Measurements from ENCODE around the gene EVX2.

Gene EVX2

DNA sequence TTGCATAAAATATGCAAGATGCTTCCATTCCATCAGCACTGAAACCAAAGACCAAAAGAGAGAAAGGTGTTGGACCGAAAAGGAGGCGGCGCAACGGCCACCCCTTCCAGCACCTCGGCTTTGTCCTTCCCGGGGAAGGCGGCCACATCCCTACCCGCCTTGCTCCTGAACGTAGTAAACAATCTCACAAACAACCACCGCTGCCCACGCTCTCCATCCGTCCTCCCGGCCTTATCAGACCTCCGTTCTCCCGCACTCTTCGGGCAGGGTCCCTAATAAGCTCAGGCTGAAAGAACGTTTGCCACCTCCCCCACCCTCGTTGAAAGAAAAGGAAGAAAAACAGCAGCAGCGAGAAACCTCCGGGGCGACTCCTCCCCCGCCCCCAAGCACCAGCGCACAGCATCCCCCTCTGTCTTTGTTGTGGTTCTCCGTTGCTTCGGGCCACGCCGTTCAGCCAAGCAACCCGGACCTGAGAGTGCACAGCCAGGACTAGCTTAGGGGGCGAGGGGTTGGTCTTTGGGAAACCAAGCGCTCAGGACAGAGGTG is 4.4 kb downstream of the EVX2 start:
- TF ChIP-seq SUZ12 (IDR thresholded peaks at IDR 0.05; ENCODE audit: extremely low read depth, insufficient read depth, insufficient read length): no peak
- TF ChIP-seq ZNF274 (IDR thresholded peaks at IDR 0.05; ENCODE audit: low read depth, low read length): no peak
- no peak for TF ChIP-seq YY1 (IDR thresholded peaks at IDR 0.05; ENCODE audit: insufficient read depth, insufficient read length)
- Histone ChIP-seq H3K36me3 (ENCODE audit: insufficient read depth, insufficient read length, low read length) (no peaks in the 10 kb centered on the region), H3K4me1 (ENCODE audit: insufficient read depth, insufficient read length) (no peaks in the 10 kb centered on the region), H3K27me3 (ENCODE audit: insufficient read depth, insufficient read length) (peaks cover 41% of the 10 kb centered on the region), H3K9ac (ENCODE audit: insufficient read length, low read depth) (no peak overlapping the region), H3K4me3 (ENCODE audit: insufficient read length, low read depth) (no peak overlapping the region), H3K9me3 (ENCODE audit: insufficient read depth, low read length) (peaks cover 39% of the 10 kb centered on the region)
- no peak for DNase-seq (ENCODE audit: low read depth, low spot score)

DNA sequence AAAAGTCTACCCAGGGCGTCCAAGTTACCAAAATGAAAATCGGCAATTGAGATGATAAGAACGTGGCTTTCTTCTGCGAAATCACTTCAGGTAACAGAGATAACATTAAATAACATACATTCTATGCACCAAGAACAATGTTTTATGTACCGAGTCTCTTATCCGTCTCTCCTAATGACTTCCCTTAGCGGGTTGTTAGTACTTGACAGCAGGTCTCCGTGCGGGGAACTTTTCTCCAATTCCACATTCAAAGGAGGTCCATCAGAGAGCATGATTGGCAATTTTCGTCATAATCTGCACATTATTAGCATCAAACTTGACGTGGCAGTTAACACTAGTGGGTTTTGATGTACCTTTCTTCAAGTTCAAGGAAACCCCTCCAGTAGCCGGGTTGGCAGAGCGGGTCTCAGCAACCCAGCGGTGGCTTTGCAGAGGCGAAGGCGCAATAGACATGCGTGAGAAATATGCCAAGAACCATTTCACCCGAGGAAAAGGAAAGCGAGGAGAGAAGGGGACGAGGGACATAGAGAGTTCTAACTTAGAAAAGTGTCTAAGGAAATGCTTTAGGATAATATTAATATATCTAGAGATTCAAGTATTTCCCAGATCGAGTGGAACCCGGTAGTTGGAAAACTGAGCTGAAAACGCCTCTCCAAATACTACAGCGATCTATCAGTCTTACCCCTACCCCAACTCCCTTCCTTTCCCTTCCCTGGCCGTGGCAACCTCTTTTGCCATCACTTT is 5.0 kb downstream of the EVX2 start:
- peaks cover 39% of the 10 kb centered on the region for H3K9me3 ChIP-seq (ENCODE audit: insufficient read depth, low read length)
- no peak overlapping the region for H3K4me3 ChIP-seq (ENCODE audit: insufficient read length, low read depth)
- no peak for DNase-seq (ENCODE audit: low read depth, low spot score)
- no peaks in the 10 kb centered on the region for H3K4me1 ChIP-seq (ENCODE audit: insufficient read depth, insufficient read length)
- no peak overlapping the region for H3K9ac ChIP-seq (ENCODE audit: insufficient read length, low read depth)
- H3K36me3 ChIP-seq (ENCODE audit: insufficient read depth, insufficient read length, low read length): no peaks in the 10 kb centered on the region
- TF ChIP-seq ZNF274 (IDR thresholded peaks at IDR 0.05; ENCODE audit: low read depth, low read length) (no peak), SUZ12 (IDR thresholded peaks at IDR 0.05; ENCODE audit: extremely low read depth, insufficient read depth, insufficient read length) (no peak), YY1 (IDR thresholded peaks at IDR 0.05; ENCODE audit: insufficient read depth, insufficient read length) (no peak)
- peaks cover 34% of the 10 kb centered on the region for H3K27me3 ChIP-seq (ENCODE audit: insufficient read depth, insufficient read length)

GRCh38 chr2:176076796-176077195 is 7.0 kb downstream of the EVX2 start:
- Histone ChIP-seq H3K36me3 (ENCODE audit: insufficient read depth, insufficient read length, low read length) (no peaks in the 10 kb centered on the region), H3K27me3 (ENCODE audit: insufficient read depth, insufficient read length) (peaks cover 15% of the 10 kb centered on the region), H3K9ac (ENCODE audit: insufficient read length, low read depth) (no peak overlapping the region), H3K9me3 (ENCODE audit: insufficient read depth, low read length) (peaks cover 39% of the 10 kb centered on the region), H3K4me1 (ENCODE audit: insufficient read depth, insufficient read length) (no peaks in the 10 kb centered on the region), H3K4me3 (ENCODE audit: insufficient read length, low read depth) (no peak overlapping the region)
- no peak for DNase-seq (ENCODE audit: low read depth, low spot score)
- TF ChIP-seq ZNF274 (IDR thresholded peaks at IDR 0.05; ENCODE audit: low read depth, low read length) (no peak), YY1 (IDR thresholded peaks at IDR 0.05; ENCODE audit: insufficient read depth, insufficient read length) (no peak), SUZ12 (IDR thresholded peaks at IDR 0.05; ENCODE audit: extremely low read depth, insufficient read depth, insufficient read length) (no peak)

DNA sequence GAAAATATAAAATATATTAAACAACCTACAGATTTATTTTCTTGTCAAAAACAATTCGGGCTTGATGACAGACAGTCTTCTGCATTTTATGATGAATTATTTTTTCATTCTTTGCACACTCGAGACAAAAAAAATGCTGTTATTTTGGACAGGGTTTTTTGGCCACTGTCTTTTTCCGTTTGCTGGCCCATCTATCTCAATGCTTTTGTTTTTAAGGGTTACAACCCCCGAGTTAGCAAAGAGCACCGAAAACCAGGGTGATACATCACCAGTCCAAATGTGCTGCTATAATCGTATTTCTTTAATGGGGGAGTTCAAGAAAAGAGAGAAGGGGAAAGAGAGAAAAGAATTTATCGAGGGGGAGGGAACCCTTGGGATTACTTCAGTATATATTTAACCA is 7.7 kb downstream of the EVX2 start:
- TF ChIP-seq SUZ12 (IDR thresholded peaks at IDR 0.05; ENCODE audit: extremely low read depth, insufficient read depth, insufficient read length) (no peak), YY1 (IDR thresholded peaks at IDR 0.05; ENCODE audit: insufficient read depth, insufficient read length) (no peak), ZNF274 (IDR thresholded peaks at IDR 0.05; ENCODE audit: low read depth, low read length) (no peak)
- Histone ChIP-seq H3K4me1 (ENCODE audit: insufficient read depth, insufficient read length) (no peaks in the 10 kb centered on the region), H3K4me3 (ENCODE audit: insufficient read length, low read depth) (no peak overlapping the region), H3K36me3 (ENCODE audit: insufficient read depth, insufficient read length, low read length) (no peaks in the 10 kb centered on the region), H3K27me3 (ENCODE audit: insufficient read depth, insufficient read length) (peaks cover 8% of the 10 kb centered on the region), H3K9me3 (ENCODE audit: insufficient read depth, low read length) (peaks cover 31% of the 10 kb centered on the region), H3K9ac (ENCODE audit: insufficient read length, low read depth) (no peak overlapping the region)
- DNase-seq (ENCODE audit: low read depth, low spot score): no peak

- peaks cover 26% of the 10 kb centered on the region for H3K9me3 ChIP-seq (ENCODE audit: insufficient read depth, low read length)
- DNase-seq (ENCODE audit: low read depth, low spot score): no peak
- H3K9ac ChIP-seq (ENCODE audit: insufficient read length, low read depth): no peak overlapping the region
- H3K36me3 ChIP-seq (ENCODE audit: insufficient read depth, insufficient read length, low read length): no peaks in the 10 kb centered on the region
- no peak for TF ChIP-seq YY1 (IDR thresholded peaks at IDR 0.05; ENCODE audit: insufficient read depth, insufficient read length)
- no peak overlapping the region for H3K4me3 ChIP-seq (ENCODE audit: insufficient read length, low read depth)
- H3K4me1 ChIP-seq (ENCODE audit: insufficient read depth, insufficient read length): no peaks in the 10 kb centered on the region
- peaks cover 2% of the 10 kb centered on the region for H3K27me3 ChIP-seq (ENCODE audit: insufficient read depth, insufficient read length)
These were observed 8.3 kb downstream of the EVX2 start for GRCh38 chr2:176075481-176075880.

GRCh38 chr2:176074919-176075425 is 8.8 kb downstream of the EVX2 start:
- no peak for DNase-seq (ENCODE audit: low read depth, low spot score)
- TF ChIP-seq SUZ12 (IDR thresholded peaks at IDR 0.05; ENCODE audit: extremely low read depth, insufficient read depth, insufficient read length): no peak
- TF ChIP-seq ZNF274 (IDR thresholded peaks at IDR 0.05; ENCODE audit: low read depth, low read length): no peak
- Histone ChIP-seq H3K4me1 (ENCODE audit: insufficient read depth, insufficient read length) (no peaks in the 10 kb centered on the region), H3K9ac (ENCODE audit: insufficient read length, low read depth) (no peak overlapping the region), H3K4me3 (ENCODE audit: insufficient read length, low read depth) (no peak overlapping the region), H3K36me3 (ENCODE audit: insufficient read depth, insufficient read length, low read length) (no peaks in the 10 kb centered on the region), H3K27me3 (ENCODE audit: insufficient read depth, insufficient read length) (no peaks in the 10 kb centered on the region), H3K9me3 (ENCODE audit: insufficient read depth, low read length) (peaks cover 25% of the 10 kb centered on the region)

- Histone ChIP-seq H3K36me3 (ENCODE audit: insufficient read depth, insufficient read length, low read length) (no peaks in the 10 kb centered on the region), H3K9ac (ENCODE audit: insufficient read length, low read depth) (no peak overlapping the region), H3K4me3 (ENCODE audit: insufficient read length, low read depth) (no peak overlapping the region), H3K9me3 (ENCODE audit: insufficient read depth, low read length) (peaks cover 16% of the 10 kb centered on the region), H3K4me1 (ENCODE audit: insufficient read depth, insufficient read length) (no peaks in the 10 kb centered on the region), H3K27me3 (ENCODE audit: insufficient read depth, insufficient read length) (no peaks in the 10 kb centered on the region)
- no peak for DNase-seq (ENCODE audit: low read depth, low spot score)
- TF ChIP-seq SUZ12 (IDR thresholded peaks at IDR 0.05; ENCODE audit: extremely low read depth, insufficient read depth, insufficient read length) (no peak), ZNF274 (IDR thresholded peaks at IDR 0.05; ENCODE audit: low read depth, low read length) (no peak), YY1 (IDR thresholded peaks at IDR 0.05; ENCODE audit: insufficient read depth, insufficient read length) (no peak)
These were observed 10.5 kb downstream of the EVX2 start for GRCh38 chr2:176072951-176073904.

All from NT2/D1 (cell line).